ENCODE measurements around the gene HIP1R.

Gene HIP1R

GRCh38 chr12:122846622-122847515, 11.6 kb downstream of the HIP1R start:
- no peak overlapping the region for H3K4me3 ChIP-seq (ENCODE audit: low read depth, low read length)
- TF ChIP-seq CTCF (IDR thresholded peaks at IDR 0.05; ENCODE audit: low read depth, low read length) = no peak
- in situ Hi-C loops (cut with HindIII; ENCODE audit: low sequenced_read_pairs) = no loop called here
- no peak for DNase-seq (ENCODE audit: low read depth, low spot score)

GRCh38 chr12:122847516-122847836, 12.2 kb downstream of the HIP1R start:
- no peak for TF ChIP-seq CTCF (IDR thresholded peaks at IDR 0.05; ENCODE audit: low read depth, low read length)
- no peak overlapping the region for H3K4me3 ChIP-seq (ENCODE audit: low read depth, low read length)
- no peak for DNase-seq (ENCODE audit: low read depth, low spot score)
- in situ Hi-C loops (cut with HindIII; ENCODE audit: low sequenced_read_pairs) = no loop called here

- in situ Hi-C loops (cut with HindIII; ENCODE audit: low sequenced_read_pairs) = no loop called here
- no peak overlapping the region for H3K4me3 ChIP-seq (ENCODE audit: low read depth, low read length)
- TF ChIP-seq CTCF (IDR thresholded peaks at IDR 0.05; ENCODE audit: low read depth, low read length) = no peak
- DNase-seq (ENCODE audit: low read depth, low spot score) = no peak
Measured at GRCh38 chr12:122847921-122848421, 12.7 kb downstream of the HIP1R start.

GRCh38 chr12:122848471-122849351, 13.5 kb downstream of the HIP1R start:
- no peak overlapping the region for H3K4me3 ChIP-seq (ENCODE audit: low read depth, low read length)
- no peak for TF ChIP-seq CTCF (IDR thresholded peaks at IDR 0.05; ENCODE audit: low read depth, low read length)
- in situ Hi-C loops (cut with HindIII; ENCODE audit: low sequenced_read_pairs) = no loop called here
- DNase-seq (ENCODE audit: low read depth, low spot score) = no peak

GRCh38 chr12:122849352-122850047, 14.2 kb downstream of the HIP1R start:
- no peak for TF ChIP-seq CTCF (IDR thresholded peaks at IDR 0.05; ENCODE audit: low read depth, low read length)
- in situ Hi-C loops (cut with HindIII; ENCODE audit: low sequenced_read_pairs) = no loop called here
- H3K4me3 ChIP-seq (ENCODE audit: low read depth, low read length) = no peak overlapping the region
- DNase-seq (ENCODE audit: low read depth, low spot score) = no peak

- H3K4me3 ChIP-seq (ENCODE audit: low read depth, low read length) = no peak overlapping the region
- in situ Hi-C loops (cut with HindIII; ENCODE audit: low sequenced_read_pairs) = no loop called here
- no peak for TF ChIP-seq CTCF (IDR thresholded peaks at IDR 0.05; ENCODE audit: low read depth, low read length)
- DNase-seq (ENCODE audit: low read depth, low spot score) = no peak
Measured at GRCh38 chr12:122850048-122850445, 14.8 kb downstream of the HIP1R start.
